H1 (cell line): Measurements from ENCODE around the gene NFKB1. TPM values are rescaled to one million over a fixed set of nuclear protein-coding genes. Genes with fewer than 3 reads are reported as not detected.
"Not testable (repeated sequence)": the region's sequence is repeated elsewhere in the genome, so short reads cannot be mapped to it uniquely, and the experiment has no call there.

Experiments used
- CTCF ChIA-PET: fragments of 300-600 bp; sonication (Branson Sonifier 250); formaldehyde crosslinking; loops from one replicate; lab custom pipeline; 2021; ENCODE audit not compliant: partially characterized antibody; lab: Charles Lee
- POLR2A ChIA-PET: fragments of 300-600 bp; sonication (Branson Sonifier 250); formaldehyde crosslinking; loops from one replicate; lab custom pipeline; 2021; ENCODE audit warnings: inconsistent platforms; ENCODE audit not compliant: partially characterized antibody; lab: Charles Lee
- DNase-seq, 2 experiments: peaks; one replicate each; pipeline versions ENCODE4 v3.0.0 to v3.0.0-alpha.2; 2010 to 2022; ENCODE audit warnings: low spot score in 2 of 2, low read depth in 1 of 2, mixed read lengths in 1 of 2
- FAIRE-seq: peaks from 2 replicates; lab custom pipeline; 2011; peaks lifted over from hg19 to GRCh38; lab: Jason Lieb, UNC
- H2AFZ ChIP-seq: 2 replicates; pipeline ENCODE4 v1.8.1; 2012; ENCODE audit warnings: low read length, inconsistent platforms
- H2AK5ac ChIP-seq: 2 replicates; pipeline ENCODE4 v1.6.1; 2013; ENCODE audit warnings: low read depth, low read length
- H2BK120ac ChIP-seq: replicated peaks from 2 replicates; pipeline ENCODE3; 2013; ENCODE audit warnings: low read depth, low read length, inconsistent platforms
- H2BK12ac ChIP-seq: 2 replicates; pipeline ENCODE4 v1.6.1; 2013; ENCODE audit warnings: low read depth, low read length
- H2BK15ac ChIP-seq: 2 replicates; pipeline ENCODE4 v1.6.1; 2013; ENCODE audit warnings: low read length
- H2BK20ac ChIP-seq: 2 replicates; pipeline ENCODE4 v1.6.1; 2013; ENCODE audit warnings: low read length
- H2BK5ac ChIP-seq: 2 replicates; pipeline ENCODE4 v1.6.1; 2013; ENCODE audit warnings: low read depth, low read length
- H3K14ac ChIP-seq: 2 replicates; pipeline ENCODE4 v1.6.1; 2013; ENCODE audit warnings: inconsistent platforms; ENCODE audit not compliant: insufficient read length
- H3K18ac ChIP-seq: 2 replicates; pipeline ENCODE4 v1.6.1; 2013; ENCODE audit warnings: low read length; ENCODE audit errors: extremely low read depth
- H3K23ac ChIP-seq: 2 replicates; pipeline ENCODE4 v1.6.1; 2013; ENCODE audit warnings: inconsistent platforms; ENCODE audit not compliant: insufficient read length
- H3K23me2 ChIP-seq: 2 replicates; pipeline ENCODE4 v1.6.1; 2013; ENCODE audit warnings: low read depth, low read length
- H3K27ac ChIP-seq: 2 replicates; pipeline ENCODE4 v1.6.1; 2011; ENCODE audit warnings: low read depth, low read length, inconsistent platforms
- H3K27me3 ChIP-seq, 4 experiments: replicated peaks in 1 of 4; 1 replicate in 1 of 4; 2 replicates in 3 of 4; pipeline versions ENCODE4 v1.6.1 to v1.8.1; 2011 to 2013; ENCODE audit warnings: low read length in 3 of 4, mild to moderate bottlenecking in 3 of 4, inconsistent platforms in 2 of 4, mixed read lengths in 2 of 4, moderate library complexity in 1 of 4; ENCODE audit not compliant: control insufficient read depth in 3 of 4, insufficient read depth in 3 of 4; ENCODE audit errors: extremely low read depth in 1 of 4
- H3K36me3 ChIP-seq, 4 experiments: 2 replicates each; pipeline versions ENCODE4 v1.6.1 to v1.8.1; 2011 to 2013; ENCODE audit warnings: mild to moderate bottlenecking in 4 of 4, low read length in 3 of 4, moderate library complexity in 2 of 4, control low read depth in 1 of 4, inconsistent platforms in 1 of 4; ENCODE audit not compliant: insufficient read depth in 4 of 4, control insufficient read depth in 2 of 4
- H3K4ac ChIP-seq: replicated peaks from 2 replicates; pipeline ENCODE3; 2013; ENCODE audit warnings: low read length, low read depth, mixed read lengths, inconsistent platforms; ENCODE audit not compliant: insufficient read length
- H3K4me1 ChIP-seq, 4 experiments: replicated peaks in 1 of 4; 1 replicate in 1 of 4; 2 replicates in 3 of 4; pipeline versions ENCODE4 v1.6.1 to v1.8.1; 2011 to 2013; ENCODE audit warnings: low read length in 3 of 4, inconsistent platforms in 2 of 4, mixed read lengths in 1 of 4; ENCODE audit not compliant: insufficient read depth in 4 of 4, control insufficient read depth in 3 of 4
- H3K4me2 ChIP-seq, 2 experiments: 2 replicates each; pipeline versions ENCODE4 v1.6.1 to v1.8.1; 2011 to 2013; ENCODE audit warnings: low read depth in 2 of 2, low read length in 2 of 2, control low read depth in 1 of 2, inconsistent platforms in 1 of 2, mild to moderate bottlenecking in 1 of 2; ENCODE audit not compliant: insufficient read depth in 1 of 2
- H3K4me3 ChIP-seq, 4 experiments: fragments of 200-600, 300-600 bp in 1 of 4; sonication (generic), shearing (Covaris generic), sonication (Bioruptor Twin) in 1 of 4; 2 replicates each; pipeline versions ENCODE4 v1.5.1 to v1.8.1; 2011 to 2016; ENCODE audit warnings: low read length in 4 of 4, low read depth in 3 of 4, control low read depth in 2 of 4, inconsistent platforms in 2 of 4, mild to moderate bottlenecking in 2 of 4, mixed read lengths in 1 of 4, moderate library complexity in 1 of 4; ENCODE audit not compliant: insufficient read depth in 2 of 4; ENCODE audit errors: extremely low read depth in 1 of 4
- H3K56ac ChIP-seq: replicated peaks from 2 replicates; pipeline ENCODE3; 2013; ENCODE audit warnings: low read depth, mild to moderate bottlenecking, mixed read lengths, low read length, inconsistent platforms; ENCODE audit not compliant: insufficient read length
- H3K79me1 ChIP-seq: 2 replicates; pipeline ENCODE4 v1.6.1; 2013; ENCODE audit warnings: low read depth, low read length, control low read depth
- H3K79me2 ChIP-seq, 2 experiments: 2 replicates each; pipeline versions ENCODE4 v1.6.1 to v1.8.1; 2012 to 2013; ENCODE audit warnings: low read length in 2 of 2, mild to moderate bottlenecking in 2 of 2, inconsistent platforms in 1 of 2; ENCODE audit not compliant: insufficient read depth in 2 of 2, control insufficient read depth in 1 of 2
- H3K9ac ChIP-seq, 4 experiments: replicated peaks in 1 of 4; 1 replicate in 1 of 4; 2 replicates in 3 of 4; pipeline versions ENCODE4 v1.6.1 to v1.8.1; 2011 to 2013; ENCODE audit warnings: low read depth in 3 of 4, low read length in 3 of 4, control low read depth in 2 of 4, mild to moderate bottlenecking in 2 of 4, moderate library complexity in 2 of 4, inconsistent platforms in 1 of 4; ENCODE audit errors: extremely low read depth in 1 of 4
- H3K9me3 ChIP-seq, 2 experiments: 2 replicates each; pipeline versions ENCODE4 v1.6.1 to v1.8.1; 2012 to 2013; ENCODE audit warnings: mild to moderate bottlenecking in 2 of 2, moderate library complexity in 2 of 2, control low read depth in 1 of 2, inconsistent platforms in 1 of 2, low read depth in 1 of 2, low read length in 1 of 2, mixed read lengths in 1 of 2; ENCODE audit not compliant: insufficient read depth in 2 of 2
- H4K20me1 ChIP-seq, 2 experiments: replicated peaks in 1 of 2; 2 replicates each; pipeline versions ENCODE3 to v1.8.1; 2011 to 2013; ENCODE audit warnings: inconsistent platforms in 2 of 2, low read length in 2 of 2, mild to moderate bottlenecking in 1 of 2; ENCODE audit not compliant: insufficient read depth in 2 of 2, control insufficient read depth in 1 of 2
- H4K5ac ChIP-seq: 2 replicates; pipeline ENCODE4 v1.6.1; 2013; ENCODE audit warnings: low read length, low read depth, mixed read lengths, inconsistent platforms; ENCODE audit not compliant: insufficient read length
- H4K8ac ChIP-seq: 2 replicates; pipeline ENCODE4 v1.8.0; 2013; ENCODE audit warnings: mild to moderate bottlenecking, moderate library complexity, low read length, inconsistent platforms; ENCODE audit not compliant: insufficient read depth; ENCODE audit errors: extremely low read depth
- H4K91ac ChIP-seq: replicated peaks from 2 replicates; pipeline ENCODE3; 2013; ENCODE audit warnings: low read length, mixed read lengths, inconsistent platforms; ENCODE audit not compliant: insufficient read length
- WGBS, 2 experiments: shearing (Covaris generic) in 1 of 2; methylation state at CpG; one replicate each; pipeline versions ENCODE4 v1.1.6 to v1.1.7; 2013 to 2015; ENCODE audit warnings: low lambda C conversion rate in 2 of 2, mixed read lengths in 2 of 2, inconsistent platforms in 1 of 2, low coverage in 1 of 2, missing lambda C conversion rate in 1 of 2; ENCODE audit not compliant: insufficient replicate concordance in 2 of 2, insufficient coverage in 1 of 2, insufficient read length in 1 of 2; ENCODE audit errors: extremely low coverage in 1 of 2, missing lambda C conversion rate in 1 of 2; 5-methylcytosine and 5-hydroxymethylcytosine counted together
- polyA plus RNA-seq, 7 experiments: library from polyadenylated mRNA; depleted of rRNA in 3 of 7; stranded (reverse) in 5 of 7; unstranded in 2 of 7; fragments of >200 nt in 5 of 7; fragments of 200-250 nt in 2 of 7; gene quantifications; 1 replicate in 5 of 7; 2 replicates in 1 of 7; 4 replicates in 1 of 7; pipeline versions ENCODE4 v1.2.1 to v1.2.3, GENCODE V29; 2011 to 2013; ENCODE audit warnings: missing spikeins in 2 of 7, mixed read lengths in 2 of 7
- total RNA-seq: library from RNA; stranded (reverse); fragmentation: NEBNext Ultra II Directional; extraction: Animal tissue kit (Norgen Biotek cat#: 25700); gene quantifications from 2 replicates; pipeline ENCODE4 v1.2.1, GENCODE V29; 2021

NFKB1 gene
- total and polyA plus RNA-seq, 2 of the 8 experiments (the other 6 are each of a cell fraction or from before 2014, with no cell fraction given): 2.9 to 6.8 TPM

DNA sequence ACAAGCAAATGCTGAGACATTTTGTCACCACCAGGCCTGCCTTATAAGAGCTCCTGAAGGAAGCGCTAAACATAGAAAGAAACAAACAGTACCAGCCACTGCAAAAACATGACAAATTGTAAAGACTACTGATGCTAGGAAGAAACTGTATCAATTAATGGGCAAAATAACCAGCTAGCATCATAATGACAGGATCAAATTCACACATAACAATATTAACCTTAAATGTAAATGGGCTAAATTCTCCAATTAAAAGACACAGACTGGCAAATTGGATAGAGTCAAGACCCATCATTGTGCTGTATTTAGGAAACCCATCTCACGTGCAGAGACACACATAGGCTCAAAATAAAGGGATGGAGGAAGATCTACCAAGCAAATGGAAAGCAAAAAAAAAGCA is 21.3 kb upstream of the NFKB1 start:
- H2BK5ac ChIP-seq, H3K9ac ChIP-seq, H2BK20ac ChIP-seq, H4K8ac ChIP-seq, H3K9me3 ChIP-seq, H4K20me1 ChIP-seq, H4K5ac ChIP-seq, H3K23me2 ChIP-seq, H3K36me3 ChIP-seq, H3K4me1 ChIP-seq, H3K14ac ChIP-seq, H3K4ac ChIP-seq, FAIRE-seq, CTCF ChIA-PET, H2AFZ ChIP-seq, POLR2A ChIA-PET, H4K91ac ChIP-seq, H2AK5ac ChIP-seq, H3K23ac ChIP-seq, H3K79me1 ChIP-seq, H3K4me2 ChIP-seq, H3K27ac ChIP-seq, H3K27me3 ChIP-seq, H3K56ac ChIP-seq, H2BK12ac ChIP-seq, H3K18ac ChIP-seq, H2BK120ac ChIP-seq, DNase-seq, H3K4me3 ChIP-seq, H3K79me2 ChIP-seq, H2BK15ac ChIP-seq: not testable (repeated sequence)
- 90% methylated on average over 2 of the region's 2 CpGs; no CpG with 5 or more reads in 1 of the 2 experiments for WGBS, 2 experiments
